ENCODE results near the gene GIT2.

GRCh38 chr12:109983432-109984142, 12.6 kb downstream of the GIT2 start:
- TF ChIP-seq CTCF (IDR thresholded peaks at IDR 0.05) = no peak
- no peak for TF ChIP-seq POLR2A (IDR thresholded peaks at IDR 0.05)
